OCI-LY3 (cell line): ENCODE data around the gene ASPG.

Source experiments
- H2AFZ ChIP-seq: fragments of 200-600, 300-600 bp; shearing (Covaris generic); 2 replicates; pipeline ENCODE4 v1.6.0; 2014; ENCODE audit warnings: antibody characterized with exemption, low read depth, low read length
- H3K27ac ChIP-seq: fragments of 200-600, 300-600 bp; sonication (generic); 2 replicates; pipeline ENCODE4 v1.5.1; 2014; ENCODE audit warnings: mild to moderate bottlenecking, low read length, moderate library complexity, mixed read lengths
- H3K27me3 ChIP-seq: fragments of 200-600, 300-600 bp; sonication (generic); 2 replicates; pipeline ENCODE4 v1.6.1; 2014; ENCODE audit warnings: low read depth, low read length, mixed read lengths
- H3K36me3 ChIP-seq: fragments of 200-600, 300-600 bp; sonication (generic); replicated peaks from 2 replicates; pipeline ENCODE3; 2014; ENCODE audit warnings: low read depth, low read length, mixed read lengths
- H3K4me1 ChIP-seq: fragments of 300-600, 200-600 bp; sonication (generic); 2 replicates; pipeline ENCODE4 v1.6.1; 2014; ENCODE audit warnings: low read length, mixed read lengths
- H3K4me2 ChIP-seq: fragments of 200-600, 300-600 bp; sonication (generic); 2 replicates; pipeline ENCODE4 v1.6.1; 2014; ENCODE audit warnings: low read length, mixed read lengths
- H3K4me3 ChIP-seq: fragments of 300-600, 200-600 bp; sonication (generic); 2 replicates; pipeline ENCODE4 v1.5.1; 2014; ENCODE audit warnings: antibody characterized with exemption, mild to moderate bottlenecking, low read length, moderate library complexity
- H3K79me2 ChIP-seq: fragments of 300-600, 200-600 bp; shearing (Covaris generic); 2 replicates; pipeline ENCODE4 v1.6.1; 2014; ENCODE audit warnings: mild to moderate bottlenecking, low read length, mixed read lengths
- H3K9ac ChIP-seq: fragments of 300-600, 200-600 bp; shearing (Covaris generic); 2 replicates; pipeline ENCODE4 v1.6.0; 2014; ENCODE audit warnings: mild to moderate bottlenecking, low read length, moderate library complexity
- H3K9me3 ChIP-seq: fragments of 200-600, 300-600 bp; shearing (Covaris generic); 2 replicates; pipeline ENCODE4 v1.6.1; 2014; ENCODE audit warnings: low read length, mixed read lengths; ENCODE audit not compliant: insufficient read depth
- H4K20me1 ChIP-seq: fragments of 200-600, 300-600 bp; sonication (generic); 2 replicates; pipeline ENCODE4 v1.6.1; 2016; ENCODE audit warnings: low read length, mixed read lengths; ENCODE audit not compliant: insufficient read depth
- EZH2phosphoT487 ChIP-seq: fragments of 200-600 bp; shearing (Covaris generic); IDR thresholded peaks from 2 replicates; pipeline ENCODE4 v1.6.1; 2018; ENCODE audit warnings: antibody characterized with exemption, mixed run types, low read depth
- TF ChIP-seq, protein P1 (sequence below): fragments of 200-600, 300-600 bp; sonication (generic); IDR thresholded peaks from 2 replicates; pipeline ENCODE4 v1.5.1; 2014; ENCODE audit warnings: antibody characterized with exemption, low read length, low read depth

ASPG gene

DNA sequence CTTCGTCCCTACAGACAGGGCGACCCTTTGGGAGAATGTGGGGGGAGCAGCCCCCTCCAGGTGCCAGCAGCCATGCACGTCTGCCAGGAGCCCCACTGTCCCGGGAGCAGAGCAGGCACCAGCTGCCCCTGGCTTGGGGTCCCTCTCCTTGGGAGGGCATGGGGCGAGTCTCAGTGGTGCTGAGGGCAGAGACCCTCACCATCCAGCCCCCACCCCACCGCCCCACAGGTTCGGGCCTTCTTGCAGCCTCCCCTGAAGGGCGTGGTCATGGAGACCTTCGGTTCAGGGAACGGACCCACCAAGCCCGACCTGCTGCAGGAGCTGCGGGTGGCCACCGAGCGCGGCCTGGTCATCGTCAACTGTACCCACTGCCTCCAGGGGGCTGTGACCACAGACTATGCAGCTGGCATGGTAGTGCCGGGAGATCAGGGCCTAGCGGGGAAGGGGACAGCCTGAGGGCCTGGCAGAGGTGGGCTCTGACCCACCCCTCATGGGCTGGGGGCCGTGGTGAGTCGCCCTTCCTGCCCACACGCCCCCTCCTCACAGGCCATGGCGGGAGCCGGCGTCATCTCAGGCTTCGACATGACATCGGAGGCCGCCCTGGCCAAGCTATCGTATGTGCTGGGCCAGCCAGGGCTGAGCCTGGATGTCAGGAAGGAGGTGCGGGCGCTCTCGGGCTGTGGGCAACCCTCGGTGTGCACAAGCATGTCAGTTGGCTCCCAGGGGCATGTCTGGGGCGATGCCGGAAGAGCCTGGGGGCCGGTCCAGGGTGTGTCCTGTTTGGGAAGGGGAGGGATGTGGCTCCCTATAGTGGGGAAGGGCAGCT, 18.8 kb downstream of the ASPG start:
- H3K79me2 ChIP-seq, result no peaks in the 10 kb centered on the region
- H3K36me3 ChIP-seq, result no peaks in the 10 kb centered on the region
- no peak overlapping the region for H3K27ac ChIP-seq
- no peak overlapping the region for H3K4me3 ChIP-seq
- no peaks in the 10 kb centered on the region for H4K20me1 ChIP-seq
- H3K9me3 ChIP-seq, result no peaks in the 10 kb centered on the region
- H3K27me3 ChIP-seq, result no peaks in the 10 kb centered on the region
- H3K4me1 ChIP-seq, result no peaks in the 10 kb centered on the region
- no peak for TF ChIP-seq EZH2phosphoT487
- TF ChIP-seq, protein P1, sequence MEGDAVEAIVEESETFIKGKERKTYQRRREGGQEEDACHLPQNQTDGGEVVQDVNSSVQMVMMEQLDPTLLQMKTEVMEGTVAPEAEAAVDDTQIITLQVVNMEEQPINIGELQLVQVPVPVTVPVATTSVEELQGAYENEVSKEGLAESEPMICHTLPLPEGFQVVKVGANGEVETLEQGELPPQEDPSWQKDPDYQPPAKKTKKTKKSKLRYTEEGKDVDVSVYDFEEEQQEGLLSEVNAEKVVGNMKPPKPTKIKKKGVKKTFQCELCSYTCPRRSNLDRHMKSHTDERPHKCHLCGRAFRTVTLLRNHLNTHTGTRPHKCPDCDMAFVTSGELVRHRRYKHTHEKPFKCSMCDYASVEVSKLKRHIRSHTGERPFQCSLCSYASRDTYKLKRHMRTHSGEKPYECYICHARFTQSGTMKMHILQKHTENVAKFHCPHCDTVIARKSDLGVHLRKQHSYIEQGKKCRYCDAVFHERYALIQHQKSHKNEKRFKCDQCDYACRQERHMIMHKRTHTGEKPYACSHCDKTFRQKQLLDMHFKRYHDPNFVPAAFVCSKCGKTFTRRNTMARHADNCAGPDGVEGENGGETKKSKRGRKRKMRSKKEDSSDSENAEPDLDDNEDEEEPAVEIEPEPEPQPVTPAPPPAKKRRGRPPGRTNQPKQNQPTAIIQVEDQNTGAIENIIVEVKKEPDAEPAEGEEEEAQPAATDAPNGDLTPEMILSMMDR, result no peak
- no peak overlapping the region for H3K9ac ChIP-seq
- no peak overlapping the region for H3K4me2 ChIP-seq
- no peak overlapping the region for H2AFZ ChIP-seq

GRCh38 chr14:104105071-104105821, 19.7 kb downstream of the ASPG start:
- Histone ChIP-seq H3K9me3 (no peaks in the 10 kb centered on the region), H4K20me1 (no peaks in the 10 kb centered on the region), H3K79me2 (no peaks in the 10 kb centered on the region), H3K4me2 (no peak overlapping the region), H3K4me1 (no peaks in the 10 kb centered on the region), H2AFZ (no peak overlapping the region), H3K4me3 (no peak overlapping the region), H3K36me3 (no peaks in the 10 kb centered on the region), H3K9ac (no peak overlapping the region), H3K27ac (no peak overlapping the region), H3K27me3 (no peaks in the 10 kb centered on the region)
- TF ChIP-seq, protein P1, result no peak
- TF ChIP-seq EZH2phosphoT487, result no peak

DNA sequence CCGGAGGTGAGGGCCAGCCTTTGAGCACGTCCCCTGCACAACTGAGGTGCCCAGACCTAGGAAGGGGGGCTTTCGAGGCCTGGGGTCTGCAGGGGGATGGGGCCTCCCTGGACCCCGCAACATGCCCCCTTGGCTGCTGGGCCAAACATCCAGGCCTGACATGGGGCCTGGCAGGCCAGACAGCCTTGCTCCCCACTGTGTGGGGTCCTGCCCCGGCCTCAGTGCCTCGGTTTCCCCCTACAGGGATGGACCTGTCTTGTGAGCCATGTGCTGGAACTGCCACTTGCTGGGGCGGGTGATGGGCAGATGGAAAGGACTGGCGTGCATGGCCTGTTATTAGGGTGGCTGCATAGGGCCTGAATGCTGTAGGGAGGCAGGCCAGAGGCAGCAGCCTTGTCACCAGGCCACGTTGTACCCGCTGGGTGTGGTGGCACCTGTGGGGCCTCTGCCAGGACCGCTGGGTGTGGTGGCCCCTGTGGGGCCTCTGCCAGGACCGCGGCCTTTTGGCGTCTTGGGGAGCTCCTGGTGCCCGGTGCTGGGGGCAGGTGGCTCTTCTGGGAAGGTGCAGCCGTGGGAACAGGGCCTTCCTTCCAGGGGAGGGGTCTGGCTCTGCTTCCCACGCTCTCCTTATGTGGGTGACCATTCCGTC, 20.4 kb downstream of the ASPG start:
- H3K36me3 ChIP-seq, result no peaks in the 10 kb centered on the region
- no peak overlapping the region for H3K27ac ChIP-seq
- H4K20me1 ChIP-seq, result no peaks in the 10 kb centered on the region
- H3K9ac ChIP-seq, result no peak overlapping the region
- no peaks in the 10 kb centered on the region for H3K79me2 ChIP-seq
- H3K4me1 ChIP-seq, result no peaks in the 10 kb centered on the region
- TF ChIP-seq, protein P1, result no peak
- no peak for TF ChIP-seq EZH2phosphoT487
- no peak overlapping the region for H3K4me3 ChIP-seq
- no peak overlapping the region for H2AFZ ChIP-seq
- H3K9me3 ChIP-seq, result no peaks in the 10 kb centered on the region
- no peak overlapping the region for H3K4me2 ChIP-seq
- no peaks in the 10 kb centered on the region for H3K27me3 ChIP-seq

GRCh38 chr14:104106471-104106991, 21.0 kb downstream of the ASPG start:
- Histone ChIP-seq H3K79me2 (no peaks in the 10 kb centered on the region), H3K4me3 (no peak overlapping the region), H3K27ac (no peak overlapping the region), H3K36me3 (no peaks in the 10 kb centered on the region), H4K20me1 (no peaks in the 10 kb centered on the region), H3K27me3 (no peaks in the 10 kb centered on the region), H3K4me1 (no peaks in the 10 kb centered on the region), H3K9ac (no peak overlapping the region), H3K9me3 (no peaks in the 10 kb centered on the region), H2AFZ (no peak overlapping the region), H3K4me2 (no peak overlapping the region)
- no peak for TF ChIP-seq EZH2phosphoT487
- TF ChIP-seq, protein P1, result no peak
